GM18858 (cell line): ENCODE measurements around the gene PSD.
A peak's percentile ranks its signal among the peaks of the same experiment; 100 is the strongest.

Source experiments
- ATAC-seq: cut with Tn5 transposase; IDR thresholded peaks from one replicate; pipeline ENCODE4 v1.9.1; 2021; ENCODE audit not compliant: unreplicated experiment

PSD gene

GRCh38 chr10:102405632-102406031 lies 13.0 kb downstream of the PSD start:
- no peak for ATAC-seq

GRCh38 chr10:102405108-102405571 lies 13.4 kb downstream of the PSD start:
- no peak for ATAC-seq

- ATAC-seq = no peak
Observed at GRCh38 chr10:102404361-102405107, 14.1 kb downstream of the PSD start.

- ATAC-seq = no peak
Observed at GRCh38 chr10:102403115-102403514, 15.5 kb downstream of the PSD start.

GRCh38 chr10:102402512-102402896 lies 16.1 kb downstream of the PSD start:
- ATAC-seq = no peak

- no peak for ATAC-seq
Observed at GRCh38 chr10:102401735-102402511, 16.7 kb downstream of the PSD start.

GRCh38 chr10:102401342-102401654 lies 17.3 kb downstream of the PSD start:
- ATAC-seq = no peak

GRCh38 chr10:102400598-102401341 lies 17.8 kb downstream of the PSD start:
- ATAC-seq = no peak

GRCh38 chr10:102400076-102400475 lies 18.5 kb downstream of the PSD start:
- ATAC-seq = no peak

- peak; percentile 35 for ATAC-seq
Observed at GRCh38 chr10:102399217-102400021, 19.2 kb downstream of the PSD start.

- no peak for ATAC-seq
Observed at GRCh38 chr10:102398172-102399020, 20.2 kb downstream of the PSD start.

GRCh38 chr10:102397222-102398171 lies 21.1 kb downstream of the PSD start:
- ATAC-seq = no peak

- no peak for ATAC-seq
Observed at GRCh38 chr10:102396730-102397151, 21.8 kb downstream of the PSD start.

- no peak for ATAC-seq
Observed at GRCh38 chr10:102396317-102396650, 22.3 kb downstream of the PSD start.

GRCh38 chr10:102395400-102396316 lies 22.9 kb downstream of the PSD start, which contains the start of gene NFKB2:
NFKB2 (plus strand) TSS chr10:102395705; CDS start chr10:102395960, 255 bp downstream.
- ATAC-seq = no peak

- ATAC-seq = no peak
Observed at GRCh38 chr10:102394801-102395399, 23.7 kb downstream of the PSD start.

- peak; percentile 72 for ATAC-seq
Observed at GRCh38 chr10:102394079-102394800, 24.3 kb downstream of the PSD start.
